ENCODE measurements around the gene RAD21L1.

RAD21L1 gene

GRCh38 chr20:1273366-1273765, 47.5 kb downstream of the RAD21L1 start:
- DNase-seq, result no peak

DNA sequence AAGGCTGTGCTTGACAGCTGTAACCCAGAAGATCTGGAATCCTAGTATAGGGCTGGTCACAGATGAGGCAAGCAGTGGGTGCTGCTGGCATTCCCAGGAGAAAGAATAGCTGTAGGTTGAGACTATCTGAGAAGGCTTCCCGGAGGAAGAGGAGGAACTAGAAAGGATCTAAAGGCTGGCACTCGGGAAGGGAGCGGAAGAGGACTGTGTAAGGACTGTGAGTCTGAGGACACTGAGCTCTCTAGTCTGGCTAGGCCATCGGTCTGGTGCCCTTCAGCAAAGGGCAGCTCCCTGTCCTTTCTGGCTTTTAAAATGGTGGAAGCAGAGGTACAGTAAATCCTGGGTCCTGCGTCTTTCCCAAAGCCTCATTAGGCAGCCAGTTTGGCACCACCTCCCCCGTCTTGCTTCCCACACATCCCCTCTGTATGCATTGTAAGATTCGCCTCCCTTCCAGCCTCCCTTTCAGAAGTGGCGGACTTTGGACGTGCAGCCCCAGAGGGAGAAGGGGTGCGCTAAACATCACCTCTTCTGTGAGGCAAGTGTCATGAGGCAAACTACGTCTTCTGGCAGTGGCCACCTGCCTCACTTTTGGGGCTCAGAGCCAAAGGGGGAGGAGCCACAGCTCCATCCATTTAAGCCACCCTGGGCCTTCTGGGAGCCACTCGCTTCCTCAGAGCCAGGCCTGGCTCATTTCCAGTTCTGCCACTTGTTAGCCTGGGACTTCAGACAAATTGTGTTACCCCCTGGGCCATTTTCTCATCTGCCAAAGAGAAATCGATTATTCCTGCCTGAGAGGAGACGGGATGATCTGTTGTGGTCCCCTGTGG, 48.9 kb downstream of the RAD21L1 start:
- DNase-seq, result no peak

GRCh38 chr20:1275919-1276318, 50.1 kb downstream of the RAD21L1 start:
- DNase-seq, result no peak

DNA sequence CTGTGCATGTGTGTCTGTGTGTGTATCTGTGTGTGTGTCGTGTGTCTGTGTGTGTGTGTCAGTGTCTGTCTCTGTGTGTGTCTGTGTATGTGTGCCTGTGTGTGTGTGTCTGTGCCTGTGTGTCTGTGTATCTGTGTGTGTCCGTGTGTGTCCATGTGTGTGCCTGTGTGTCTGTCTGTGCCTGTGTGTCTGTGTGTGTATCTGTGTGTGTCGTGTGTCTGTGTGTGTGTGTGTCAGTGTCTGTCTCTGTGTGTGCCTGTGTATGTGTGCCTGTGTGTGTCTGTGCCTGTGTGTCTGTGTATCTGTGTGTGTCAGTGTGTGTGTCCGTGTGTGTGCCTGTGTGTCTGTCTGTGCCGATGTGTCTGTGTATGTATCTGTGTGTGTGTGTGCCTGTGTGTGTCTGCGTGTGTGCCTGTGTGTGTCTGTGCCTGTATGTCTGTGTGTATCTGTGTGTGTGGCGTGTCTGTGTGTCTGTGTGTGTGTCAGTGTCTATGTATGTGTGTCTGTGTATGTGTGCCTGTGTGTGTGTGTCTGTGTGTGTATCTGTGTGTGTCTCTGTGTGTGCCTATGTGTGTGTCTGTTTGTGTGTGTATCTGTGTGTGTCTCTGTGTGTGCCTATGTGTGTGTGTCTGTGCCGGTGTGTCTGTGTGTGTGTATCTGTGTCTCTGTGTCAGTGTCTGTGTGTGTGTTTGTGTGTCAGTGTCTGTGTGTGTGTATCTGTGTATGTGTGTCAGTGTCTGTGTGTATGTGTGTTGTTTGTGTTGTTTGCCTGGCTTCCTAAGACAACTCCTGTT, 51.9 kb downstream of the RAD21L1 start:
- DNase-seq, result no peak

- DNase-seq, result no peak
Measured at GRCh38 chr20:1278993-1279392, 53.1 kb downstream of the RAD21L1 start.

DNA sequence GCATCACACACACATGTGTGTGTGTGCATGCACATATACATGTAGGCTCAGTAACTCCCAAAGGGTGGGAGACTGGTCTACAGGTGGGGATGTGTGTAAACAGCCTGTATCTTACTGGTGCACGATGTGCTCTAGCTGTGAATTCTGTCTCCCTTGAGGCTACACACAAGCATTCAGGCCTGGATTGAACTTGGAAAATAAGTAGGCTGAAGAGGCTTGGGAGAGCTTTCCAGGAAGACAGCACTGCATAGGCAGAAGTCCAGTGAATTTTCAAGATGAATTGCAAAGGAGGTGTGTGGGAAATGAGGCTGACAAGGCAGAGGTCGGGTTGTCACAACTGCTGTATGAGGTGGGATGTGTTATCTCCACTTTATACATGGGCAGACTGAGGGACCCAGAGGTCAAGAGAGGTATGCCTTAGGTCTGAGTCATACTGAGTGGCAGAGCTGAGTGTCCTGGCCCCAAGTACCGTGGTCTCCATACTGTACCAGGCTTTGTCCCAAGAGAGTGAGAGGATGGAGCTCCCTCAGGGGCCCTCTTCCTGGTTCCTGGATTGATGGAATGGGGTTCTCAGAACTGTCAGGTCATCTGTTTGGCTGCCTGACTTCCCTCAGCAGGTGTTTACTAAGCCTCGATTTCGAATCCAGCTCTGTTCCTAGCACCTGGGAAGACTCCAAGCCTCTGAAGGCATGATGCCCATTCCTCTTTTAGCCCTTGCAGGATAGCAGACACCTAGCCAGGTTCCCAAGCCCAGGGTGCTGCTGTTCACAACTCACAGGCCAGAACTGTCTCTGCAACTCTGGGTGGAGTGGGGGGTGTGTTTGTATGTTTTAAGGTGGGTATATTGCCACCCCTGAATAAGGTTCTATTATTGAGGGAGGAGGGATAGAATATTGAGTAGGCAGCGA, 54.6 kb downstream of the RAD21L1 start:
- DNase-seq, result no peak

DNA sequence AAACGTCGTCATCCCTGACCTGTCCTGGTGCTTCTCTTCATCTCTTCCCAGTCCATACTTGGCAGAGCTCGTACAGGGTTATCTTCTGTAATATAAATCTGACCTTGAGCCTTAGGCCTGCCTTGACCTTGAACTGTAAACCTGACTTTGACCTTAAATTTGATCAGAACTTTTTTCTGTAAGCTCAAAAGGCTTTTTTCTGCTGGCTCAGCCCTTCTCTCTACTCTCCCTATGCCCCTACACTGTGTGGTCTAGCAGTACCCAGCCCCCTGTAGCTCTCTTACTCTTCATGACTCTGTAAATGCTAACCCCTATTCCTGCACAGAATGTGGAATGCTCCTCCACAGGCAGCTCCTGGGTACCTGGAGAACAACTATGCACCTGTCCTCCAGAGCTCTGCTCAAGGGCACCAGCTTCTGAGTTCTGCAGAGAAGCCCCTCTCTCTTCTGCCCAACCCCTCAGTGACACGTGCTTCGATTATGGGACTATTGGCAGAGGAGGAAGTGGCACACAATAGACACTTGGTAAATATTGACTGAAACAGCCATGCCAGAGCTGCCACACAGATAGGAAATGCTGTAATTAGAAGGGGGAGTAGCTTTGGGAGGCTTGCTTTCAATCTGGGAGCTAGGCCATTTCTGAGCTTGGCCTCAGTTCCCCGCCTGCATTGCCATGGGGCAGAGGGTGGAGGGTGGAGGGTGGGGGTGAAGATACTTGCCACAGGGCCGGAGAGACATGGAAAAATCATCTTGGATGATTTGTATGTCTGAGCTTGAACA, 55.6 kb downstream of the RAD21L1 start:
- no peak for DNase-seq

DNA sequence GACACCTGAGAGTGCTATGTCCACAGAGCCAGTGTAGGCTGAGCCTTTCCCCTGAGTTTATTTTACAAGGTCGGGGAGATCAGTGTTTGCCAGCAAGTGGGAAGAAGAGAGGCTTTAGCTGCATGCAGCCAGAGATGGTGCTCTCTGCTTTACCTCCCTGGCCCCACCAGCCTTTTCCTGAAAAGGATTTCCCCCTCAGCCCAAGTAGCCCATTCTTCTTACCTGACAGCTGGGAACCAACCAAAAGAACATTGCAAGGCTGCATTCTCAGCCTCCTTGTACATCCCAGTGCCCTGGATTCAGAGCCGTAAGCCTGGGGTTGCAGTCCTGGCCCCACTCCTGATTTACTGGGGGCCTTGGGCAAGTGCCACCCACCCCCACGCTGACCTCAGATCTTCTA, 57.1 kb downstream of the RAD21L1 start:
- no peak for DNase-seq

DNA sequence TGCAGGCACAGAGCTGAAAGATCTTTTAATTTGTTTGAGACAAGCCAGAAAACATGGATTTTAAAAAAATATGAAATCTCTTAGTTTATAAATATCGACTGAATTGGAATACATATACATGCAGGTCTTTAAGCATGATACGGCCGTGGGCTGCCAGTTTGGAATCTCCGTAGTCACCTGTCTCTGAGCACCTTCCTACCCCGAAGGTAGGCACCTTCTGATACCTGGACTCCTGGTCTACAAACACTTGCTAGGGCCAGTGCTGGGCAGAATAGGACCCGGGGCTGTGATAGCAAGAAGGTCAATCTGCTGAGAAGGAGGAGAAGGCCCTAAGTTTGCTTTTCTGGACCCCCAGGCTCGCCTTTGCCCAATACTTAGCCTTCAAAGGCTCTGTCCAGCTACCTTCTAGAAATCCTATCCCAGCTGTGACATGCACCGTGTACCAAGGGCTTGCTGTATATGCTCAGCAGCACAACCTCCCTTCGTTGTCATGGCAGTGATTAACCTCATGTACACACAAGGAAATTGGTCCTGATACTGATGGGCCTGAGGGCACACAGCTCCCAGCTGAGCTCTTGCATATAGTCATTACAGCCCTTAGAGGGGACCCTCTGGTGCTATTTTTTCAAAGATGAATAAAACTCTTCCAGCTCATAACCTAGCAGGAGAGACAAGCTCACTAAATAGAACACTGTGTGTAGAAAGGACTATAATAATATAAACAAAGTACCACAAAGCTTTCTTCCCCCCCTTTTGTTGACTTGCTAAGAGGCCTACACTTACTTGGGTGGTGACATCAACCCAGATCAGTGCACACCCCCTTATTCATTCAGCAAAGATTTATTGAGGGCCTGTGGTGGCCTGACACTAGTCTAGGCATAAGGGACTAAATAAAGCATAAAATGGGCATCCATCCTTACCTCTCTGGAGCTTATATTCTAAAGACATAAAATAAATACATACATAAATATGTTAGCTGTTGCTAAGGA, 58.0 kb downstream of the RAD21L1 start:
- DNase-seq, result no peak

- no peak for DNase-seq
Measured at GRCh38 chr20:1286267-1287024, 60.6 kb downstream of the RAD21L1 start.

DNA sequence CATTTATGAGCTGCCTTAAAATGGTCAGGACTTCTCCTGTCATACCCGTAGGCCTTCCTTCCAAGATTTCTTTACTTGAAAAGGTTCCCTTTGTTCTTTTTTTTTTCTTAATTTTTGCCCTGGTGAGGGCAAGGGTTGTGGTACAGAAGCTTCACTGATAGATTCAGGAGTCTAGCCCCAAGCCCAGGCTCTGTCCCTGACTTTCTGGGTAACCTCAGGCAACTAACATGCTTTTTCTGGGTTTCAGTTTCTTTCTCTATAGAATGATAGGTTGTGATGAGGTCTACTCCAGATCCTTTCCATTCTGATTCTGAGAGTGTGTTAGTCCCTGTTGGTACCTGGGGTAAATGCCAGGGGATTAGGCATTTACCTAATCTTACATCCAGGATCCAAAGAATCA, 61.5 kb downstream of the RAD21L1 start:
- DNase-seq, result no peak

GRCh38 chr20:1287787-1288569, 62.1 kb downstream of the RAD21L1 start:
- DNase-seq, result no peak

- DNase-seq, result peak in 1 of 4 experiments; percentile 10
Measured at GRCh38 chr20:1291191-1291741, 65.4 kb downstream of the RAD21L1 start.

- no peak for DNase-seq
Measured at GRCh38 chr20:1292620-1293019, 66.8 kb downstream of the RAD21L1 start.

- no peak for DNase-seq
Measured at GRCh38 chr20:1293641-1294379, 68.0 kb downstream of the RAD21L1 start.

- no peak for DNase-seq
Measured at GRCh38 chr20:1294497-1294896, 68.7 kb downstream of the RAD21L1 start.

DNA sequence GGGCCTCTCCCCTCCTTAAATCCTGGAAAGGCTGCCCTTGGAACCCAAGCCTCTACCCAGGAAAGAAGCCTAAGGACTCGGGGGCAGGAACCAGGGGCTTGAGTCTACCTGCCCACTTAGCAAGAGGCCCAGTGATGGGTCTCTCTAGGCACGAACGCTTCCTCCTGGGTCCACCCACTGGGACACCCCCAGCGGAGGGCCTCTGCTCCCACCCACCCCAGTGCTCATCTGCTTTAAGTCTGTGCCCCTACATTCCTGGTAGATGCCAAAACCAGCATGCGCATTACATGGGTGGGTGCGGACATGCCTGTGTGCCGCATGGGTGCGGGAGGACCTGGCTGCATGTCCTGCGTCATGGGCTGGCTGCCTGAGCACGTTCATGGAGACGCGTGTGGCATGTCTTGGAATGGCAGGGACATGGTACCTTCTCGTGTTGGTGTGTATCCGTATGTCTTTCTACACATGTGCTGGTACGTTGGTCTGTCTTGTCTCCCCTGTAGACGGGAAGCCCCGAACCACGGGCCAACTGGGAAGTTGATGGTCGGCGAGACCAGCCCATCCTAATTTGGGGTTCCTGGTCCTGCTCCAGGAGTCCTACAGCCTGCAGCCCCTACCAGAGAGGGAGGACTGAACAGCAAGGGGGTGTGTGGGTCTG, 69.6 kb downstream of the RAD21L1 start:
- DNase-seq, result no peak

All from suppressor macrophage (primary cell).